Measurements from ENCODE around the gene OSMR. TPM values are rescaled to one million over a fixed set of nuclear protein-coding genes. Genes with fewer than 3 reads are reported as not detected.

OSMR gene
- total and polyA plus RNA-seq, 2 experiments from 2014 or later = 1.5 to 2.6 TPM

GRCh38 chr5:38866362-38867031 is 20.7 kb downstream of the OSMR start (continued):
- TF ChIP-seq ZNF462 (CRISPR knock-in tag; IDR thresholded peaks at IDR 0.05) = no peak
- no peak for TF ChIP-seq CREB1 (CRISPR knock-in tag; IDR thresholded peaks at IDR 0.05; ENCODE audit: low read depth)
- no peak for TF ChIP-seq EZH2phosphoT487 (IDR thresholded peaks at IDR 0.05; ENCODE audit: unreplicated experiment)
- no peak for TF ChIP-seq JUNB (IDR thresholded peaks at IDR 0.05; ENCODE audit: unreplicated experiment)

- peaks cover 14% of the 10 kb centered on the region for H3K4me1 Mint-ChIP-seq
- Histone ChIP-seq H3K79me2 (replicated peaks; ENCODE audit: insufficient read depth) (no peaks in the 10 kb centered on the region), H3K27ac (ENCODE audit: low read depth) (no peak overlapping the region), H3K27me3 (ENCODE audit: insufficient read depth) (no peaks in the 10 kb centered on the region), H3K36me3 (ENCODE audit: insufficient read depth) (no peaks in the 10 kb centered on the region), H3F3A (replicated peaks; ENCODE audit: low read depth) (no peaks in the 10 kb centered on the region), H3K4me1 (ENCODE audit: insufficient read depth) (peaks cover 12% of the 10 kb centered on the region), H3K4me2 (no peak overlapping the region), H3K4me3 (no peak overlapping the region), H2AFZ (no peak overlapping the region), H3K9me2 (ENCODE audit: insufficient read depth) (no peaks in the 10 kb centered on the region), H4K20me1 (replicated peaks; ENCODE audit: insufficient read depth) (no peaks in the 10 kb centered on the region)
- no peaks in the 10 kb centered on the region for H3K27me3 Mint-ChIP-seq (ENCODE audit: insufficient read depth, low read depth, poor library complexity)
- no peak for ATAC-seq
- no peak for DNase-seq (ENCODE audit: low spot score)
- H3K27ac Mint-ChIP-seq = no peak overlapping the region
- H3K4me3 Mint-ChIP-seq = no peak overlapping the region
- H3K9me3 Mint-ChIP-seq = peaks cover 29% of the 10 kb centered on the region
- peaks cover 18% of the 10 kb centered on the region for H3K36me3 Mint-ChIP-seq (ENCODE audit: low read depth)
- no peak for TF ChIP-seq JUNB (IDR thresholded peaks at IDR 0.05; ENCODE audit: unreplicated experiment)
- TF ChIP-seq ZNF331 (CRISPR knock-in tag; IDR thresholded peaks at IDR 0.05; ENCODE audit: low read depth) = no peak
- no peak for TF ChIP-seq REST (IDR thresholded peaks at IDR 0.05; ENCODE audit: unreplicated experiment)
Observed at GRCh38 chr5:38867032-38867398, 21.2 kb downstream of the OSMR start.

Data from GM23338 (cell line).